Hematopoietic multipotent progenitor cell treated with erythropoietin and hydrocortisone succinate and interleukin-3 and kit ligand, for 15 days (in vitro differentiated cells): Measurements from ENCODE around the gene WDR27.
"Not testable (repeated sequence)": the region's sequence is repeated elsewhere in the genome, so short reads cannot be mapped to it uniquely, and the experiment has no call there.

Source experiments
- DNase-seq: peaks from one replicate; pipeline ENCODE4 v3.0.0-alpha.2; 2015; ENCODE audit warnings: low spot score

WDR27 gene

GRCh38 chr6:169472786-169473416 is 228.9 kb downstream of the WDR27 start:
- no peak for DNase-seq

- DNase-seq, result no peak
Measured at GRCh38 chr6:169470790-169471189, 231.0 kb downstream of the WDR27 start.

- no peak for DNase-seq
Measured at GRCh38 chr6:169469028-169469427, 232.8 kb downstream of the WDR27 start.

GRCh38 chr6:169467755-169468154 is 234.1 kb downstream of the WDR27 start:
- not testable (repeated sequence) for DNase-seq

- DNase-seq, result not testable (repeated sequence)
Measured at GRCh38 chr6:169466256-169466655, 235.6 kb downstream of the WDR27 start.

GRCh38 chr6:169457762-169458161 is 244.1 kb downstream of the WDR27 start:
- no peak for DNase-seq

GRCh38 chr6:169456840-169457239 is 245.0 kb downstream of the WDR27 start:
- no peak for DNase-seq

- no peak for DNase-seq
Measured at GRCh38 chr6:169455470-169455869, 246.4 kb downstream of the WDR27 start.

- DNase-seq, result no peak
Measured at GRCh38 chr6:169454872-169455204, 247.0 kb downstream of the WDR27 start.

GRCh38 chr6:169454204-169454871 is 247.5 kb downstream of the WDR27 start:
- DNase-seq, result no peak

- DNase-seq, result no peak
Measured at GRCh38 chr6:169452869-169453620, 248.8 kb downstream of the WDR27 start.

GRCh38 chr6:169452117-169452868 is 249.5 kb downstream of the WDR27 start:
- DNase-seq, result no peak

GRCh38 chr6:169451065-169451838 is 250.6 kb downstream of the WDR27 start:
- DNase-seq, result no peak

- no peak for DNase-seq
Measured at GRCh38 chr6:169450097-169450496, 251.7 kb downstream of the WDR27 start.

- DNase-seq, result no peak
Measured at GRCh38 chr6:169449221-169449620, 252.6 kb downstream of the WDR27 start.

GRCh38 chr6:169445661-169446581 is 255.9 kb downstream of the WDR27 start:
- DNase-seq, result no peak

- no peak for DNase-seq
Measured at GRCh38 chr6:169445227-169445626, 256.6 kb downstream of the WDR27 start.

- no peak for DNase-seq
Measured at GRCh38 chr6:169441292-169441691, 260.5 kb downstream of the WDR27 start.

- no peak for DNase-seq
Measured at GRCh38 chr6:169439710-169440109, 262.1 kb downstream of the WDR27 start.

- DNase-seq, result not testable (repeated sequence)
Measured at GRCh38 chr6:169434554-169434953, 267.3 kb downstream of the WDR27 start.

GRCh38 chr6:169429001-169429400 is 272.8 kb downstream of the WDR27 start:
- no peak for DNase-seq
